GM18502 (cell line): ENCODE data around the gene ANKRD10.
"Not testable (repeated sequence)": the region's sequence is repeated elsewhere in the genome, so short reads cannot be mapped to it uniquely, and the experiment has no call there.

Experiments
- ATAC-seq: cut with Tn5 transposase; IDR thresholded peaks from one replicate; pipeline ENCODE4 v1.9.1; 2021; ENCODE audit warnings: mild to moderate bottlenecking; ENCODE audit not compliant: unreplicated experiment, poor library complexity

The ANKRD10 gene

GRCh38 chr13:110915057-110915873 is at the start of gene ANKRD10:
Gene ANKRD10, minus strand, starts transcription at chr13:110915069. Its CDS starts 135 bp downstream, at chr13:110914934.
- ATAC-seq: peak; percentile 82

- no peak for ATAC-seq
Observed at GRCh38 chr13:110964229-110965037, 49.6 kb upstream of the ANKRD10 start.

- no peak for ATAC-seq
Observed at GRCh38 chr13:110963554-110963970, 48.7 kb upstream of the ANKRD10 start.

GRCh38 chr13:110961959-110962358 is 47.1 kb upstream of the ANKRD10 start:
- no peak for ATAC-seq

GRCh38 chr13:110960204-110960603 is 45.3 kb upstream of the ANKRD10 start:
- no peak for ATAC-seq

- no peak for ATAC-seq
Observed at GRCh38 chr13:110957931-110958330, 43.1 kb upstream of the ANKRD10 start.

- ATAC-seq: no peak
Observed at GRCh38 chr13:110957181-110957884, 42.5 kb upstream of the ANKRD10 start.

- not testable (repeated sequence) for ATAC-seq
Observed at GRCh38 chr13:110956216-110956615, 41.3 kb upstream of the ANKRD10 start.

- ATAC-seq: not testable (repeated sequence)
Observed at GRCh38 chr13:110955608-110956007, 40.7 kb upstream of the ANKRD10 start.

GRCh38 chr13:110955072-110955503 is 40.2 kb upstream of the ANKRD10 start:
- ATAC-seq: peak; percentile 61

- ATAC-seq: not testable (repeated sequence)
Observed at GRCh38 chr13:110954533-110954920, 39.7 kb upstream of the ANKRD10 start.

- ATAC-seq: no peak
Observed at GRCh38 chr13:110953833-110954532, 39.1 kb upstream of the ANKRD10 start.

GRCh38 chr13:110953416-110953815 is 38.5 kb upstream of the ANKRD10 start:
- ATAC-seq: no peak

GRCh38 chr13:110952135-110952534 is 37.3 kb upstream of the ANKRD10 start:
- peak; percentile 43 for ATAC-seq

- no peak for ATAC-seq
Observed at GRCh38 chr13:110950819-110951570, 36.1 kb upstream of the ANKRD10 start.

- no peak for ATAC-seq
Observed at GRCh38 chr13:110950356-110950755, 35.5 kb upstream of the ANKRD10 start.

GRCh38 chr13:110949628-110950027 is 34.8 kb upstream of the ANKRD10 start:
- ATAC-seq: no peak

- ATAC-seq: no peak
Observed at GRCh38 chr13:110949116-110949515, 34.2 kb upstream of the ANKRD10 start.

GRCh38 chr13:110947338-110947737 is 32.5 kb upstream of the ANKRD10 start:
- not testable (repeated sequence) for ATAC-seq
